Measurements from ENCODE around the gene CCL1.
"Not testable (repeated sequence)": the region's sequence is repeated elsewhere in the genome, so short reads cannot be mapped to it uniquely, and the experiment has no call there.

GRCh38 chr17:34327580-34327979, 35.5 kb downstream of the CCL1 start:
- TF ChIP-seq CTCF (IDR thresholded peaks at IDR 0.05); ZFX (IDR thresholded peaks at IDR 0.05; ENCODE audit: borderline replicate concordance): not testable (repeated sequence)

All from 22Rv1 (cell line).